ENCODE measurements around the gene TPST2.

The TPST2 gene

DNA sequence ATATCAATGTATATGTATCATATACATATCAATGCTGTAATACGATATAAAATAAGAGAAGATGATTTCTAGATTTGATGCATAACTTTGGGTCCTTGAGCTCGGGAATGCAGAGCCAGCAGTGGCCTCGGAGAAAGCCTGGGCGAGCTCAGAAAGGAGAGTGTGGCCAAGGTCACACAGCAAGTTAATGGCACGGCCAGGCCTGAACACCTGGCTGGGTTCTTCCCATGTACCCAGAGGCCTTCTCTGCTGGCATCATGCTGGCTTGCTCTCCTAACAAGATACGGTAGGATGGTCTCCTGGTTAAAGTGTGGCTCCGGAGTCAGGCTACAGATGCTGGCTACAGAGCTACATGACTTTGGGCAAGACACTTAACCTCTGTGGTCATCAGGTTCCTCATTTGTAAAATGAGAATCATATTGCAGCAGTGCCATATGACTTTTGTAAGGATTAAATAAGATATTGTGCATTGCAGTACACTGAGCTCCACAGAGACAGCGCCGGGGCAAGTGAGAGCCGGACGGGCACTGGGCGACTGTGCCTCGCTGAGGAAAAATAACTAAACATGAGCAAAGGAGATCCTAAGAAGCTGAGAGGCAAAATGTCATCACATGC, 29.9 kb downstream of the TPST2 start:
- DNase-seq (ENCODE audit: extremely low spot score, insufficient read length, low read depth) (no peak), FAIRE-seq (no peak)

DNA sequence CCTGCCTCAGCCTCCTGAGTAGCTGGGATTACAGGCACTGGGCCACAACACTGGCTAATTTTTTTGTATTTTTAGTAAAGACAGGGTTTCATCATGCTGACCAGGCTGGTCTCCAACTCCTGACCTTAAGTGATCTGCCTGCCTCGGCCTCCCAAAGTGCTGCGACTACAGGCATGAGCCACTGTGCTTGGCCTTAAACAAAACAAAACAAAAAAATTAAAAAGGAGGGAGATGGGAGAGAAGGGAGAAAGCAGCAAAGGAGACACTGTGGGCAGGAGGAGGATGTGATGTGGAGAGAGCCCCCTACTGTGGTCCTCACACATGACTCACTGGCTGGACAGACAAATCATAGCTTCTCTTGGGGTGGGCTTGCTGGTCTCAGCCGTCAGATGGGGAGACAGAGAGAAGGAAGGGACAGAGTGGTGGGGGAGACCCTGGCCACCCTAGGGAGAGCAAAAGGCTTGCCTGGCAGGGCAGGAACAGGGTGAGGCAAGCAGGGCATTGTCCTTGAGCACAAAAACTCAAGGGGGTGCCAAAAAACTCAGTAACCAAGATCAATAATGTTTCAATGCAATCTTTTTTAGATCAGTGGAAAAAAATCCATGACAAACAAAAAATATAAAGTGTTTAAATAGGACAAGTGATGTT, 31.6 kb downstream of the TPST2 start:
- FAIRE-seq (no peak), DNase-seq (ENCODE audit: extremely low spot score, insufficient read length, low read depth) (no peak)

DNA sequence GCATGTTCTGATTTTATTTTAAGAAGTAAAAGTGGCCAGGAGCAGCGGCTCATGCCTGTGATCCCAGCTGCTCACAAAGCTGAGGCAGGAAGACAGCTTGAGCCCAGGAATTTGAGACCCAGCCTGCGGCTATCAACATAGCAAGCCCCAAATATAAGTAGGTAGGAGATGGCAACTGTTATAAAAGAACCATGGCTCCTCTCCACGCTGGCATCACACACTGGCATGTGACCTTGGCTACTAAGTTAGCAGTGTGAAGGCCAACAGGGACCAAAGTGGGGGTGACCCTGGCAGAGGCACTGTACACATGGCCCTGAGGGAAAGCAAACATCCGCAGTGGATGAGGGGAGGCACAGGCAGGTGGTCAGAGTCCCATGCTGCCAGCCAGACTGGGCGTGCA, 33.0 kb downstream of the TPST2 start:
- FAIRE-seq (no peak), DNase-seq (ENCODE audit: extremely low spot score, insufficient read length, low read depth) (no peak)

DNA sequence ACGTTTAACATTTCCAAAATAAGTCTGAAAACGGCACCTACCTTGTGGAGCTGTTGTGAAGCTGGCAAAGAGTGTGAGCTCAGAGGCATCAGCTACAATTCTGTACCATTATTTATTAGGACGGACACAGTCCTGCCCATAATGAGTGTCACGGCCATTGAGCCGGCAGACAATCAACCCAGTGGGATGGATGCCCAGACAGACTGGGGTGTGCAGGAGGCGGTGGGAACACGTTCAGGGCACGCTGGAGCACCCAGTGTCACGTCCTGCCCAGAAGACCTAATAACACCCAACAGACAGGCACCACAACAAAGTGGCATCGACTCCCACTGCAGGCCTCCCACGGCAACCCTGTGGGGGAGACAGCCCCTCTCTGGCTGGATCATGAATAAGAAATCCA, 34.5 kb downstream of the TPST2 start:
- DNase-seq (ENCODE audit: extremely low spot score, insufficient read length, low read depth), result no peak
- FAIRE-seq, result no peak

DNA sequence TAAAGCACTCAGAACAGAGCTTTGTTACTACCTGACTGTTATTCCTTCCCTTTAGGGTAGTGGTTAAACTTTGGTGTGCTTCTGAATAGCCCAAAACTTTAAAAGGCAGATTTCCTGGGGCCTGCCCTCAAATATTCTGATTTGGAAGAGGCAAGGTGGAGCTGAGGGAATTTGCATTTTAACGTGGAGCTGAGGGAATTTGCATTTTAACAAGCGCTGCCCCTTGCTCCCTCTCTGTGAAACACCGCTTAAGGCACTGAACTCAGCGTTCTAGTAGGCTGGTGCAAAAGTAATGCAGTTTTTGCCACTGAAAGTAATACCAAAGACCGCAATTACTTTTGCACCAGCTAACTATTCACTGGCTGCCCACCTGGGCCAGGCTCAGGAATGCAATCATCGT, 35.0 kb downstream of the TPST2 start:
- FAIRE-seq (no peak), DNase-seq (ENCODE audit: extremely low spot score, insufficient read length, low read depth) (no peak)

DNA sequence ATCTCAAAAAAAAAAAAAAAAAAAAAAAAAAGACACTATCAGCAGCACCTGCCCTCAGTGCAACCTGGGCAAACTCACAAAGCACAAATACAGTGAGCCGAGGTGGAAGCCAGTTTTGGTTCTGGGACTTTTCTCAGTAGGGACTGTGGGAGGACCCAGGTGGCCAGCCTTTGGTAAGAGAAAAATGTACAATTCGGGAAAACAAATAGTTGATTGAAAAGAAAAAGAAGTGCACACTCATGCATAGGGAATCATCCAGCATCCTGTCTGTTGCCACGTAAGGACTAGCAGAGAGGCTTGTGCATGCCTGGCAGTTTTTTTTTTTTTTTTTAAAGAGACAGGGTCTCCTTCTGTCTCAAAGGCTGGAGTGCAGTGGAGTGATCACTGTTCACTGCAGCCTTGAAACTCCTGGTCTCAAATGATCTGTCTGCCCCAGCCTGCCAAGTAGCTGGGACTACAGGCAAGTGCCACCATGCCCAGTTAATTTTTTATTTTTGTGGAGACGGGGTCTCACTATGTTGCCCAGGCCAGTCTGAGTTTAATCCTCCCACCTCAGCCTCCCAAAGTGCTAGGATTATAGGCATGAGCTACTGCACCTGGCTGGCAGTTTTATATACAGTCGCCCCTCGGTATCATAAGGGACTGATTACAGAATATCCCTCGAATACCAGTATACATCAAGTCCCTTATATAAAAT, 36.7 kb downstream of the TPST2 start:
- FAIRE-seq (no peak), DNase-seq (ENCODE audit: extremely low spot score, insufficient read length, low read depth) (no peak)

DNA sequence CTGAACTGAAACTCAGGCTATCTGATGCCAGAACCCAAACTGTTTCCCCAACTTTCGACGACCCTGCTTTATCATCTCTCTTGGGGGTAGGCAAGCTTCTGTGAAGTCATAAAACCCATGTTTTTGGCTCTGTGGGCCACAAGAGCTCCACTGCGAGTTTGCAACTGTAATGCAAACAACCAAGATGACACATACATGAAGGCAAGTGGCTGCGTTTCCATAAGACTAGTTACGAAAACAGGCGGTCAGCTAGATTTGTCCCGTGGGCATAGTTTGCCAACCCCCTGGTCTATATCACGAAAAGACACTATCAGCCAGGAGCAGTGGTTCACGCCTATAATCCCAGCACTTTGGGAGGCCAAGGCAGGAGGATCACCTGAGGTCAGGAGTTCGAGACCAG, 37.5 kb downstream of the TPST2 start:
- DNase-seq (ENCODE audit: extremely low spot score, insufficient read length, low read depth), result no peak
- FAIRE-seq, result no peak

DNA sequence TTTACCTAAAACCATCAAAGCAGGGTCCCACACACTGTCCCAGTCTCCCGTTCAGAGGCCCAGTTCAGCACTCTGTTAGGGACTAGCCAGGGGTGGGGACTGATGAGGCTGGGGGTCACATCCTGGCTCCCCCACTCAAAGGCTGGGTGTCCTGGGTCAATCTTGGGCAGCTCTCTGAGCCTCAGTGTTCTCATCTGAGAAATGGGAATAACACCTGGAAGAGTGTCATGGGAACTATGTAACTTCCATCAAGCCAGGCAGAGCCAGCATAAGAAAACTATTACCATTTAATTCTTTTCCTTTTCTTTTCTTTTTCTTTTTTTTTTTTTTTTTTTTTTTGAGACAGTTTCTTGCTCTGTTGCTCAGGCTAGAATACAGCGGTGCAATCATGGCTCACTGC, 38.4 kb downstream of the TPST2 start:
- FAIRE-seq, result no peak
- DNase-seq (ENCODE audit: extremely low spot score, insufficient read length, low read depth), result no peak

DNA sequence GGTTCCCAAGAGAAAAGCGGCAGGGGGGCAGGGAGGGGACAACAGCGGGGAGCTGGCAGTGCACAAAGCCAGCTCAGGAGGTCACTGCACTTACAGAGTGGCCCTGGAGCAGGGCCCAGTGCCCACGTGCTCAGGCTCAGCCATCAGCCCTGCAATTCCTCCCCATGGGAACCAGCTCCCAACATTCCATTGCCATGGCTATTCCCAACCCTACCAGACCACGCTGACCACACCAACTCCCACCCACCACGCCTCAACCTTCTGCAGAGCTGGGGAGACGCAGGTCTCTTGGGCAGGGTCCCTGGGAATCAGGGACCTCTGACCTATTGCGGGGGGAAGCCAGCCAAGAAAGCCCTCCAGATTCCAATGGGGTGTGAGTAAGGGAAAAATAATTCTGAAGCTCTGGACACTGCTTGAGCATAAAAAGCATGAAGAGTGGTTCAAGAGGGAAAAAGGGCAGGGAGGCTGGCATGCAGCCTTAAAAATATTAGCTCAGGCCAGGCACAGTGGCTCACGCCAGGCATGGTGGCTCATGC, 39.4 kb downstream of the TPST2 start:
- DNase-seq (ENCODE audit: extremely low spot score, insufficient read length, low read depth), result no peak
- no peak for FAIRE-seq

DNA sequence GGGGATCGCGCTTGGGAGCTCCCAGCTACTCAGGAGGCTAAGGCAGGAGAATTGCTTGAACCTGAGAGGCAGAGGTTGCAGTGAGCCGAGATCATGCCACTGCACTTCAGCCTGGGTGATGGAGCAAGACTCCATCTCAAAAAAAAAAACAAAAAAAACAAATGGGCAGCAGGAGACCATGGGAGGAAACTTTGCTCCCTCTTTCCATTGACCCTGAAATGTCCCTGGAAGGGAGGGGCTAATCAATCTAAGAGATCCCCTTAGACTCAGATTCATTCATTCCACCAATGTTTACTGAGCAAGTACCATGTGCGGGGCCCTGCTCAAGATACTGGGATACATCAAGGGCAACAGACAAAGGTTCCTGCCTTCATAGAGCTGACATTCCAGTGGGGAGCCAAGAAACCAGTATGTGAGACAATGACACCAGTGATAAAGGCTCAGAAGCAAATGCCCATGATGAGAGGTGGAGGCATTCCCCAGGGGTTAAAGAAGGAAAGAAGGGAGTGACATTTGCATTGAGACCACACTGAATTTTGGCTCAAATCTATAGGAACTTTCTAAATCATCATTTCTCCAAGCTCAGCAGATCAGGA, 39.9 kb downstream of the TPST2 start:
- FAIRE-seq, result no peak

DNA sequence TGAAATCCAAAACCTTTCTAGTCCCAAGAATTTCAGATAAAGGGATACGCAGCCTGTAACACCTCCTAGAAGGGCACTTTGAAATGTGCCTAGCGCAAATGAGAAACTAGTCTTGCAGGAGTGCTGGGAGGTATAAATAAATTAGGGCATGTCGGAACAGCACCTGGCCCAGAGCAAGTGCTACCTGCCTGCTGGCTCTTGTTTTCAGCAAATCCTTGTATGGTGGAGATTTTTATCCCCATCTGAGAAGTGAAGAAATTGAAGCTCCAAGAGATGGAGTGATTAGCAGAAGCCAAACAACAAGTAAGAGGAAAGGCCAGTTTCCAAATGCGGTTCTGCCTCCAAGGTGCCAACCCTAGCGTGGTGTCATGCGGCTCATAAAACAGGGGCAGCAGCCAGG, 40.9 kb downstream of the TPST2 start:
- DNase-seq (ENCODE audit: extremely low spot score, insufficient read length, low read depth) (no peak), FAIRE-seq (no peak)

More for the DNA sequence above, 39.9 kb downstream of the TPST2 start:
- DNase-seq (ENCODE audit: extremely low spot score, insufficient read length, low read depth), result no peak

DNA sequence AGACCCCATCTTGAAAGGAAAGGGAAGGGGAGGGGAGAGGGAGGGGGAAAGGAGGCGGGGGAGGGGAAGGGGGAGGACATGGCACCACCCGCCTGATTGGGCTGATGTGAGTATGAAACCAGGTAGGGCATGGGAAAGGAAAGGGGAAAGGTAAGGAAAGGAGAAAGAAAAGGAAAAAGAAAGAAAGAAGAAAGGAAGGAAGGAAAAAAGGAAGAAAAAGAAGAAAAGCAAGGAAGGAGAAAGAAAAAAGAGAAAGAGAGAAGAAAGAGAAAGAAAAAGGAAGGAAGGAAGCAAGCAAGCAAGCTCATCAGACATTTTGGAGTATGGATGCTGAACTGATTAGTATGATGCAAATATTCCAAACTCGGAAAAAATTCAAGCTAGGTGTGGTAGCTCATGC, 41.6 kb downstream of the TPST2 start:
- DNase-seq (ENCODE audit: extremely low spot score, insufficient read length, low read depth) (no peak), FAIRE-seq (no peak)

DNA sequence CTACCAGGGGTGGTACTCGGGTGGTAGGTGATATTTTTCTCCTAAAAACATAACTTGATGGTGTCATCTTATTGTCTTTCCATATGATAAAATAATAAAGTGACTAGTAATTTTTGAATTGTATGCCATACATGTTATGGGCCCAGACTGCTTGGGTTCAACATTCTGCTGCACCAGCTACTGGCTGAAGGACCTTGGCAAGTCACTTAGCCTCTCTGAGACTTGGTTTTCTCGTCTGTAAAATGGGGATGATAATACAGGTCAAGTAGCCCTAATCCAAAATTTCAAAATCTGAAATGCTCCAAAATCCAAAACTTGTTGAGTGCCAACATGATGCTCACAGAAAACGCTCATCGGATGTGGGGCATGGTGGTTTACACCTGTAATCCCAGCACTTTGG, 42.1 kb downstream of the TPST2 start:
- no peak for FAIRE-seq

DNA sequence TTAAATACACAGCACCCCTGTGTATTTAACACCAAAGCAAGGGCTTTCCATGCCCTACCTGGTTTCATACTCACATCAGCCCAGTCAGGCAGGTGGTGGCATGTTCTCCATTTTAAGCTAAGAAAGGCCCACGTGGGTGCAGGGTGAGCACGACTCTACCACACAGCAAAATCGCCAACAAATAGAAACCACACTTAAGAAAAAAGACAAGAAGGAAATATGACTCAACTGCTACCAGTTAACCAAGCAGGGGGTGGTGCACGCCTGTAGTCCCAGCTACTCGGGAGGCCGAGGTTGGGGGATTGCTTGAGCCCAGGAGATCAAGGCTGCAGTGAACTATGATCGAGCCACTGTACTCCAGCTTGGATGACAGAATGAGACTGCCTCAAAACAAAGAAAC, 42.5 kb downstream of the TPST2 start:
- FAIRE-seq (no peak), DNase-seq (ENCODE audit: extremely low spot score, insufficient read length, low read depth) (no peak)

More for the DNA sequence above, 42.1 kb downstream of the TPST2 start:
- no peak for DNase-seq (ENCODE audit: extremely low spot score, insufficient read length, low read depth)

DNA sequence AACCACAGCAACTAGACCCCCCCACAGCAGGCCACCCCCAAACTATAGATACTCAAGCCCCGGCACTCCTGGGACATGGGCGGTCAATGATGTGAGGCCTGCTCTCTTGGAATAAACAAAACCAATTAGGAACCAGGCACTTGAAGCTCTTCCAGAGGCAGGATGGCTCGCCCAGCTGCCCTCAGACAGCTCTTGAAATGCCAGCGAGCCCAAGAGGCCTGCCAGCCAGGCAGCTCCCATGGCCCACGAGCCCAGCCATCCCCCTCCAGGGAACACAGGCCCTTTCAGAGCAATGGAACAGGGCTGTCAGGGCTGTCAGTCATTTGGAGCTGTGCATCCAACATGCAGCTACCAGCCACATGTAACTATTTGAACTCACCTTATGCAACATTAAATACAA, 43.6 kb downstream of the TPST2 start:
- DNase-seq (ENCODE audit: extremely low spot score, insufficient read length, low read depth), result no peak
- FAIRE-seq, result no peak

DNA sequence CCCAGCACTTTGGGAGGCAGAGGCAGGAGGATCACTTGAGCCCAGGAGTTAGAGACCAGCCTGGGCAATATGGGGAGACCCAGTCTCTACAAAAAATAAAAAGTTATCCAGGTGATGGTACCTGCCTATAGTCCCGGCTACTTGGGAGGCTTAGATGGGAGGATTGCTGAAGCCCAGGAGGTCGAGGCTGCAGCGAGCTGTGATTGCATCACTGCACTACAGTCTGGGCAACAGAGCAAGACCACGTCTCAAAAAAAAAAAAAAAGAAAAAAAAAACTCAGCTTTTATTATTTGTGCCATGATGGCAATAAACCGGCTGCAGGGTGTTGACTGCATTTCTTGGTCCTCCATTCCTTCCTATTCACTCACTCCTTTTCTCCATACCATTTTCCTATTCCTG, 44.1 kb downstream of the TPST2 start:
- no peak for FAIRE-seq
- DNase-seq (ENCODE audit: extremely low spot score, insufficient read length, low read depth), result no peak

DNA sequence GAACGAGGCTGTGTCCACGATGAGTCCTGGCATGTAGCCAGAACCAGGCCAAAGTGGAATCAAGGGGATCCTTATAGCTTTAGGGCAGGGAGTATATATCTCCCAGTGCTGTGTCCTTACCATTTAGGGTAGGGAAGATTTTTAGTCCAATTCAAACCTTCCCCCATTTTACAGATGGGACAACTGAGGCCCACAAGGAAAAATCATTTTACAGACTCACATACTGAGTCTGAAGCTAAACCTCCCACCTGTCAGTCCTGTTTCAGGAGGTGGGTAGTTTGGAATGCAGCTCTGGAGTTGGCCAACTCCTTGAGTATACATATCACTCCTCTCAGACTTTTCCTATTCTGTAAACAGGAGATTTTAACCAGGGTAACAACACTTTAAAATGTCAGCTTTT, 44.5 kb downstream of the TPST2 start:
- FAIRE-seq, result no peak
- no peak for DNase-seq (ENCODE audit: extremely low spot score, insufficient read length, low read depth)

DNA sequence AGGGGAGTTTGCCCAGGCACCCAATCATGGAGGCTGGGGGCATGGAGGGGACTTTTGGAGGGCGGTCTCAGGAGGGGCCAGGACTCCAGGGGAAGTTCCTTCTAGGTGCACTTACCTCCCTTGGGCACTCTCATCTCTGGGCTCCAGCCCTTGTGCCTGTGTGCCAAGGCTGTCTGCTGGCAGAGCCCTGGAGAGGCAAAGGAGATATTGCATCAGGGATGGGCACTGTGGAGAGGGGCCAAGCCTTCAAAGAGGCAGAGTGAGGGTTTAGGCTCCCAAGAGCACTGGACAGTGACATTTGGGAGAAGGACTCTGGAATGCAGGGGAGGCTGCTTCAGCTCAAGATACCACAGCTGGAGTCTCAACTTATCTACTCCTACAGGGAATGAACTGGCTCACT, 45.4 kb downstream of the TPST2 start:
- DNase-seq (ENCODE audit: extremely low spot score, insufficient read length, low read depth) (no peak), FAIRE-seq (no peak)

DNA sequence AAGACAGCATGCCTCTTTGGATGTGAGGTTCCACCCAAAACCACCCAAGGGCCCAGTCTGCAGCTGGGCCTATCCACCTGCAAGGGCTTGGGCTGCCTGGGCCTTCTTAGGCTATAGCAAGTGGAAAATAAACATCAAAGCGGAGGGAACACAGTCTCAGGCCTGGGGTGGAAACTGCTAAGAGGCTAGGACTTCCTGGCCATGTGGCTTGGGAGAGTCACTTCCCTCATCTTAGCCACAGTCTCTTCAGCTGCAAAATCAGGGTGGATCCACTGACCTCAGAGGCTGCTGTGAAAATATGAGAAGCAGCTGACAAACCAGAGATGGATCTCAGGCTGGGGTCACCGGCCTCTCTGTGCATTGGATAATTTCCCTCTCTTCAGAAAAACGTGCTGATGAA, 47.1 kb downstream of the TPST2 start:
- no peak for FAIRE-seq
- no peak for DNase-seq (ENCODE audit: extremely low spot score, insufficient read length, low read depth)

DNA sequence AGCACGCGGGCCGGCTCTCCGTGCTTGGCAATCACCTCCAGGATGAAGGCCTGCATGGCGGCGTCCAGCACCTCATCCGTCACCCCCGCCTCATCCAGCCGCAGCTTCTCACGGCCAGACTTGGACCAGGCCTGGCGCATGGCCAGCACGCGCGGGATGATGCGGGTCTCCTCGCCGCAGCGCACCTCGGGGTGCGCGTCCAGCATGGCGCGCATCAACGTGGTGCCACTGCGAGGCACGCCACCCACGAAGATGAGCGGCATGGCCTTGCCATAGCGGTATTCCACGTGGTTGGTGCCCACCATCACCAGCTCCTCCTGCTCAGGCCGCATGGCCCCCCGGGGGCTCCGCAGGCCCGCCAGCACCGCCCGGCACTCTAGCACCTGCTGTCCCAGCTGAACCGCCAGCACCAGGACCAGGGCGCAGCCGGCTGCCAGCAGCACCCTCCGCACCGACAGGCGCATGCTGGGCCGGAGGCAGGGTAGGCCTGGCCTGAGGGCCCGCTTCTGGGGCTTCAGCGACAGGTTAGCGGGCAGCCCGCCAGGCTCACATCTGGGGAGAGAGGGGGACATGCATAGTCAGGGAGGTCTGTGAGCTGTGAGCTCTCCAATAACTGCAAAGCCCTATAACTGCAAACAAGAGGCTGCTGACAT, 48.6 kb downstream of the TPST2 start:
- DNase-seq (ENCODE audit: extremely low spot score, insufficient read length, low read depth) (no peak), FAIRE-seq (no peak)

DNA sequence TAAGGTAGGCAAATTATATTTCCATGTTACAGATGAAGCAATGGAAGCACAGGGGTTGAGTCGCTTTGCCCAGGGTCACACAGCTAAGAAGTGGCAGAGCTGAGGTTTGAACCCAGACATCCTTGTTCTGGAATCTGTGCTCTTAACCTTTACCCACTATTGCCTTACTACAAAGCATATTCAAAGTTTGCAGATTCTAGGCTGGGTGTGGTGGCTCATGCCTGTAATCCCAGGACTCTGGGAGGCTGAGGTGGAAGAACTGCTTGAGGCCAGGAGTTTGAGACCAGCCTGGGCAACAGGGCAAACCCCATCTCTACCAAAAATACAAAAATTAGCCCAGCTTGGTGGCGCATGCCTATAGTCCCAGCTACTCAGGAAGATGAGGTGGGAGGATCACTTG, 49.8 kb downstream of the TPST2 start:
- DNase-seq (ENCODE audit: extremely low spot score, insufficient read length, low read depth), result no peak
- no peak for FAIRE-seq

Measured in GM18507 (cell line).